Measurements from ENCODE around the gene TRAM2. TPM values are rescaled to one million over a fixed set of nuclear protein-coding genes. Genes with fewer than 3 reads are reported as not detected.
A peak's percentile ranks its signal among the peaks of the same experiment; 100 is the strongest.
"Not testable (repeated sequence)": the region's sequence is repeated elsewhere in the genome, so short reads cannot be mapped to it uniquely, and the experiment has no call there.

Gene TRAM2
- total RNA-seq, 1 experiment from 2014 or later: 21.2 TPM

DNA sequence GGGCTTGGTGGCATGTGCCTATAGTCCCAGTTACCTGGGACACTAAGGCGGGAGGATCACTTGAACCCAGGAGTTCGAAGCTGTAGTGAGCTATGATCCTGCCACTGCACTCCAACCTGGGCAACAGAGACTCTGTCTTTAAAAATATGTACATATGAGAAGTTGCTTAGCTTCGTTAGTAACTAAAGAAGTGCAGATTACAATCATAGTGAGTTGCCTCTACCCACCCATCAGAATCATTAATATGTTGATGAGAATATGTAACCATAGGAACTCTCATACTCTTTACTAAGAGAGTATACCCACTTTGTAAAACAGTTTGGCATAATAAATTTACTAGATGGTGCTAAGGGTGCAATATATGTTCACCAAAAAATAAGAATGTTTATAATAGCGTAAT, 102.7 kb downstream of the TRAM2 start:
- no peak for DNase-seq
- no CpG with 5 or more reads among the region's 4 CpGs for WGBS (ENCODE audit: extremely low coverage, insufficient read length, low lambda C conversion rate)
- H3K23ac ChIP-seq (ENCODE audit: insufficient read length, low read depth, low read length): no peak overlapping the region
- TF ChIP-seq, protein P1, sequence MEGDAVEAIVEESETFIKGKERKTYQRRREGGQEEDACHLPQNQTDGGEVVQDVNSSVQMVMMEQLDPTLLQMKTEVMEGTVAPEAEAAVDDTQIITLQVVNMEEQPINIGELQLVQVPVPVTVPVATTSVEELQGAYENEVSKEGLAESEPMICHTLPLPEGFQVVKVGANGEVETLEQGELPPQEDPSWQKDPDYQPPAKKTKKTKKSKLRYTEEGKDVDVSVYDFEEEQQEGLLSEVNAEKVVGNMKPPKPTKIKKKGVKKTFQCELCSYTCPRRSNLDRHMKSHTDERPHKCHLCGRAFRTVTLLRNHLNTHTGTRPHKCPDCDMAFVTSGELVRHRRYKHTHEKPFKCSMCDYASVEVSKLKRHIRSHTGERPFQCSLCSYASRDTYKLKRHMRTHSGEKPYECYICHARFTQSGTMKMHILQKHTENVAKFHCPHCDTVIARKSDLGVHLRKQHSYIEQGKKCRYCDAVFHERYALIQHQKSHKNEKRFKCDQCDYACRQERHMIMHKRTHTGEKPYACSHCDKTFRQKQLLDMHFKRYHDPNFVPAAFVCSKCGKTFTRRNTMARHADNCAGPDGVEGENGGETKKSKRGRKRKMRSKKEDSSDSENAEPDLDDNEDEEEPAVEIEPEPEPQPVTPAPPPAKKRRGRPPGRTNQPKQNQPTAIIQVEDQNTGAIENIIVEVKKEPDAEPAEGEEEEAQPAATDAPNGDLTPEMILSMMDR (conservative IDR thresholded peaks at IDR 0.05): no peak
- H3K4me1 ChIP-seq (ENCODE audit: insufficient read depth, low read length): no peaks in the 10 kb centered on the region; the same call in 1 of the 2 replicates
- H3K18ac ChIP-seq (ENCODE audit: insufficient read length, low read depth, low read length): no peak overlapping the region
- H3K27me3 ChIP-seq (ENCODE audit: insufficient read depth, low read length): no peaks in the 10 kb centered on the region; the same call in 1 of the 2 replicates
- no peak overlapping the region for H3T11ph ChIP-seq (ENCODE audit: low read length)
- Mint-ChIP-seq H3K4me3 (no peak overlapping the region), H3K27me3 (ENCODE audit: low read depth) (no peaks in the 10 kb centered on the region), H3K9me3 (no peaks in the 10 kb centered on the region), H3K4me1 (peaks cover 0 to 5% of the 10 kb centered on the region in 2 experiments; a peak in 1 of 4 replicates), H3K36me3 (ENCODE audit: insufficient read depth in 1 of 3, low read depth in 3 of 3) (no peaks in the 10 kb centered on the region), H3K27ac (no peak overlapping the region)
- no peak overlapping the region for H3K27ac ChIP-seq (ENCODE audit: insufficient read length, low read depth, low read length)
- H3K14ac ChIP-seq (ENCODE audit: insufficient read depth, low read length): no peak overlapping the region
- no peak overlapping the region for H2BK5ac ChIP-seq (ENCODE audit: insufficient read length, low read length)
- H2AFZ ChIP-seq (ENCODE audit: low read length): no peak overlapping the region
- H2BK20ac ChIP-seq (ENCODE audit: low read depth, low read length, poor library complexity, severe bottlenecking): peak overlapping the region; percentile 90
- no peak overlapping the region for H3K4ac ChIP-seq (ENCODE audit: low read depth, low read length)
- no peaks in the 10 kb centered on the region for H4K20me1 ChIP-seq (ENCODE audit: control insufficient read depth, insufficient read depth, insufficient read length)
- H3K79me2 ChIP-seq (ENCODE audit: insufficient read depth, low read length): no peaks in the 10 kb centered on the region
- no peaks in the 10 kb centered on the region for H3K79me1 ChIP-seq (ENCODE audit: insufficient read depth, low read depth, low read length, poor library complexity, severe bottlenecking)
- no peaks in the 10 kb centered on the region for H3K23me2 ChIP-seq (ENCODE audit: insufficient read length, low read depth, low read length, poor library complexity, severe bottlenecking)
- H4K8ac ChIP-seq (replicated peaks; ENCODE audit: insufficient read length, low read depth, low read length): no peak overlapping the region
- H3K4me2 ChIP-seq (ENCODE audit: insufficient read depth, insufficient read length, low read length): no peak overlapping the region
- no peak overlapping the region for H2BK120ac ChIP-seq (ENCODE audit: low read depth, low read length, poor library complexity, severe bottlenecking)
- no peak overlapping the region for H2BK15ac ChIP-seq (ENCODE audit: low read depth, low read length)
- H4K5ac ChIP-seq (ENCODE audit: insufficient read length, low read depth, low read length): no peak overlapping the region
- H3K9me3 ChIP-seq (ENCODE audit: control insufficient read depth, low read depth, low read length): no peaks in the 10 kb centered on the region
- H2BK12ac ChIP-seq (ENCODE audit: insufficient read length, low read depth, low read length): no peak overlapping the region
- H2AK5ac ChIP-seq (ENCODE audit: insufficient read length, low read length): no peak overlapping the region
- H3K56ac ChIP-seq (ENCODE audit: insufficient read length, low read depth, low read length): no peak overlapping the region
- H3K9ac ChIP-seq (ENCODE audit: extremely low read depth, insufficient read length, low read length): no peak overlapping the region
- H4K91ac ChIP-seq (ENCODE audit: insufficient read length, low read depth, low read length): no peak overlapping the region

DNA sequence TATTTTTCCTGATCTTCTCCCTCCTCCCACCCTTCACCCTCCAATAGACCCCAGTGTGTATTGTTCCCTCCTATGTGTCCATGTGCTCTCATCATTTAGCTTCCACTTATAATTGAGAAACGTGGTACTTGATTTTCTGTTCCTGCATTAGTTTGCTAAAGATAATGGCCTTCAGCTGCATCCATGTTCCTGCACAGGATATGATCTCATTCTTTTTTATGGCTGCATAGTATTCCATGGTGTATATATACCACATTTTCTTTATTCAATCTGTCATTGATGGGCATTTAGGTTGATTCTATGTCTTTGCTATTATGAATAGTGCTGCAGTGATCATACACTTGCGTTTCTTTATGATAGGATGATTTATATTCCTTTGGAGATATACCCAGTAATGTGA, 115.7 kb downstream of the TRAM2 start:
- not testable (repeated sequence) for H4K91ac ChIP-seq (ENCODE audit: insufficient read length, low read depth, low read length); H3K27ac ChIP-seq (ENCODE audit: insufficient read length, low read depth, low read length); H3K27me3 Mint-ChIP-seq (ENCODE audit: low read depth); H2AK5ac ChIP-seq (ENCODE audit: insufficient read length, low read length); H3K27me3 ChIP-seq (ENCODE audit: insufficient read depth, low read length); H2BK12ac ChIP-seq (ENCODE audit: insufficient read length, low read depth, low read length); H3K18ac ChIP-seq (ENCODE audit: insufficient read length, low read depth, low read length); H4K20me1 ChIP-seq (ENCODE audit: control insufficient read depth, insufficient read depth, insufficient read length); H2AFZ ChIP-seq (ENCODE audit: low read length); H2BK20ac ChIP-seq (ENCODE audit: low read depth, low read length, poor library complexity, severe bottlenecking); H3K4me2 ChIP-seq (ENCODE audit: insufficient read depth, insufficient read length, low read length); H3K79me2 ChIP-seq (ENCODE audit: insufficient read depth, low read length); H2BK5ac ChIP-seq (ENCODE audit: insufficient read length, low read length); H3K9me3 Mint-ChIP-seq; H3K9me3 ChIP-seq (ENCODE audit: control insufficient read depth, low read depth, low read length); H3T11ph ChIP-seq (ENCODE audit: low read length); H3K79me1 ChIP-seq (ENCODE audit: insufficient read depth, low read depth, low read length, poor library complexity, severe bottlenecking); H3K4ac ChIP-seq (ENCODE audit: low read depth, low read length); H3K4me3 Mint-ChIP-seq; H3K14ac ChIP-seq (ENCODE audit: insufficient read depth, low read length); H3K56ac ChIP-seq (ENCODE audit: insufficient read length, low read depth, low read length); DNase-seq; H3K4me1 ChIP-seq (ENCODE audit: insufficient read depth, low read length); H4K8ac ChIP-seq (replicated peaks; ENCODE audit: insufficient read length, low read depth, low read length); H4K5ac ChIP-seq (ENCODE audit: insufficient read length, low read depth, low read length); H3K36me3 Mint-ChIP-seq (ENCODE audit: insufficient read depth in 1 of 3, low read depth in 3 of 3); H3K4me1 Mint-ChIP-seq; H3K23ac ChIP-seq (ENCODE audit: insufficient read length, low read depth, low read length); H2BK120ac ChIP-seq (ENCODE audit: low read depth, low read length, poor library complexity, severe bottlenecking); H3K9ac ChIP-seq (ENCODE audit: extremely low read depth, insufficient read length, low read length); H3K23me2 ChIP-seq (ENCODE audit: insufficient read length, low read depth, low read length, poor library complexity, severe bottlenecking); H3K27ac Mint-ChIP-seq; H2BK15ac ChIP-seq (ENCODE audit: low read depth, low read length)
- WGBS (ENCODE audit: extremely low coverage, insufficient read length, low lambda C conversion rate): no CpG with 5 or more reads among the region's 2 CpGs

Data from H9 (cell line).